ENCODE data around the gene GALNT13. TPM values are rescaled to one million over a fixed set of nuclear protein-coding genes. Genes with fewer than 3 reads are reported as not detected.
A peak's percentile ranks its signal among the peaks of the same experiment; 100 is the strongest.

Gene GALNT13
- total and polyA plus RNA-seq, 10 of the 15 experiments (the other 5 are each of a cell fraction or from before 2014, with no cell fraction given): 0.04 TPM; not detected in 9

GRCh38 chr2:154386186-154386585 is 514.5 kb downstream of the GALNT13 start:
- Histone ChIP-seq H3K36me3 (ENCODE audit: control insufficient read depth in 2 of 2, insufficient read depth in 2 of 2, low read length in 1 of 2) (no peaks in the 10 kb centered on the region), H3K9me3 (replicated peaks; ENCODE audit: control insufficient read depth, insufficient read depth, low read length) (no peaks in the 10 kb centered on the region; the same call in 2 of the 3 replicates), H3K27me3 (replicated peaks in 1 of 2; ENCODE audit: control insufficient read depth in 2 of 2, insufficient read depth in 2 of 2, low read length in 1 of 2) (no peaks in the 10 kb centered on the region), H3K9ac (ENCODE audit: control insufficient read depth, insufficient read depth, low read length) (no peak overlapping the region), H2AFZ (ENCODE audit: control insufficient read depth, low read depth, low read length) (no peak overlapping the region), H3K4me3 (no peak overlapping the region), H3K4me1 (ENCODE audit: control insufficient read depth, insufficient read depth, low read length) (no peaks in the 10 kb centered on the region), H4K20me1 (ENCODE audit: control insufficient read depth, insufficient read depth) (no peaks in the 10 kb centered on the region), H3K27ac (ENCODE audit: control insufficient read depth, insufficient read depth) (no peak overlapping the region), H3K4me2 (ENCODE audit: control insufficient read depth, insufficient read depth) (no peak overlapping the region), H3K79me2 (ENCODE audit: control insufficient read depth, insufficient read depth, low read length) (no peaks in the 10 kb centered on the region)
- in situ Hi-C loops (cut with MboI) (no loop called here), intact Hi-C loops (cut with micrococcal nuclease; ENCODE audit: unreplicated experiment) (no loop called here)
- peak; percentile 71 for ATAC-seq
- ChIA-PET CTCF (no interaction called here), RAD21 (ENCODE audit: unreplicated experiment) (no interaction called here), POLR2A (no interaction called here), SMC1A (ENCODE audit: uncharacterized antibody, unreplicated experiment) (no interaction called here)
- no peak for FAIRE-seq
- BruUV-seq (replicated peaks): no TSS peak
- TF ChIP-seq SPI1 (IDR thresholded peaks at IDR 0.05; ENCODE audit: borderline replicate concordance, insufficient read depth, low read depth, low read length) (peak; percentile 39), CHD4 (IDR thresholded peaks at IDR 0.05) (no peak)
- DNase-seq (ENCODE audit: low read depth, low spot score): no peak

- WGBS (ENCODE audit: insufficient coverage, insufficient replicate concordance, low lambda C conversion rate, missing lambda C conversion rate): 57% methylated on average over 1 of the region's 1 CpG
- Histone ChIP-seq H3K9ac (ENCODE audit: control insufficient read depth, insufficient read depth, low read length) (no peak overlapping the region), H3K4me1 (ENCODE audit: control insufficient read depth, insufficient read depth, low read length) (no peaks in the 10 kb centered on the region), H3K79me2 (ENCODE audit: control insufficient read depth, insufficient read depth, low read length) (no peaks in the 10 kb centered on the region), H3K36me3 (ENCODE audit: control insufficient read depth in 2 of 2, insufficient read depth in 2 of 2, low read length in 1 of 2) (no peaks in the 10 kb centered on the region), H3K27me3 (replicated peaks in 1 of 2; ENCODE audit: control insufficient read depth in 2 of 2, insufficient read depth in 2 of 2, low read length in 1 of 2) (no peaks in the 10 kb centered on the region), H3K27ac (ENCODE audit: control insufficient read depth, insufficient read depth) (no peak overlapping the region), H2AFZ (ENCODE audit: control insufficient read depth, low read depth, low read length) (no peak overlapping the region), H3K4me2 (ENCODE audit: control insufficient read depth, insufficient read depth) (no peak overlapping the region), H3K4me3 (no peak overlapping the region), H3K9me3 (replicated peaks; ENCODE audit: control insufficient read depth, insufficient read depth, low read length) (no peaks in the 10 kb centered on the region; the same call in 2 of the 3 replicates), H4K20me1 (ENCODE audit: control insufficient read depth, insufficient read depth) (no peaks in the 10 kb centered on the region)
- in situ Hi-C loops (cut with MboI): no loop called here
- CTCF ChIA-PET: no interaction called here
- intact Hi-C loops (cut with micrococcal nuclease; ENCODE audit: unreplicated experiment): no loop called here
- FAIRE-seq (no peak), DNase-seq (ENCODE audit: low read depth, low spot score) (no peak), ATAC-seq (no peak)
- RAD21 ChIA-PET (ENCODE audit: unreplicated experiment): no interaction called here
- SMC1A ChIA-PET (ENCODE audit: uncharacterized antibody, unreplicated experiment): no interaction called here
- TF ChIP-seq TCF7 (IDR thresholded peaks at IDR 0.05; ENCODE audit: borderline replicate concordance): no peak
- no peak for TF ChIP-seq RFX5 (IDR thresholded peaks at IDR 0.05; ENCODE audit: low read depth, low read length)
- TF ChIP-seq BRCA1 (IDR thresholded peaks at IDR 0.05; ENCODE audit: low read depth, low read length): no peak
- TF ChIP-seq LARP7 (IDR thresholded peaks at IDR 0.05): no peak
- TF ChIP-seq MXI1 (IDR thresholded peaks at IDR 0.05; ENCODE audit: low read depth, low read length): no peak
- no peak for TF ChIP-seq CREB1 (IDR thresholded peaks at IDR 0.05; ENCODE audit: low read depth)
- no peak for TF ChIP-seq PBX3 (IDR thresholded peaks at IDR 0.05; ENCODE audit: insufficient replicate concordance, low read depth, low read length)
- no peak for TF ChIP-seq CHD4 (IDR thresholded peaks at IDR 0.05)
- no peak for TF ChIP-seq ZNF622 (IDR thresholded peaks at IDR 0.05)
- TF ChIP-seq CHD1 (IDR thresholded peaks at IDR 0.05; ENCODE audit: low read depth, low read length): no peak
- no peak for TF ChIP-seq PKNOX1 (IDR thresholded peaks at IDR 0.05)
- no peak for TF ChIP-seq MYB (IDR thresholded peaks at IDR 0.05; ENCODE audit: borderline replicate concordance, low read depth, low read length)
- TF ChIP-seq MEF2B (IDR thresholded peaks at IDR 0.05; ENCODE audit: partially characterized antibody, poor library complexity, severe bottlenecking): no peak
- no peak for TF ChIP-seq HCFC1 (IDR thresholded peaks at IDR 0.05; ENCODE audit: low read length)
- no peak for TF ChIP-seq TCF12 (IDR thresholded peaks at IDR 0.05; ENCODE audit: low read depth, low read length)
- TF ChIP-seq NR2C2 (IDR thresholded peaks at IDR 0.05; ENCODE audit: borderline replicate concordance, control insufficient read depth, insufficient read length, low read depth): no peak
- BruUV-seq (replicated peaks): no TSS peak
- POLR2A ChIA-PET: no interaction called here
Measured at GRCh38 chr2:154391051-154391450, 519.3 kb downstream of the GALNT13 start.

Data from GM12878 (cell line).